PC-9 (cell line): ENCODE data around the gene HTR4.

Experiments used
- CTCF ChIP-seq: fragments of 200-600 bp; sonication (generic); conservative IDR thresholded peaks from 2 replicates; pipeline ENCODE4 v1.6.1; 2017; ENCODE audit warnings: mixed run types, antibody characterized with exemption, mild to moderate bottlenecking, moderate library complexity
- EZH2 ChIP-seq: fragments of 200-600 bp; sonication (generic); IDR thresholded peaks from 2 replicates; pipeline ENCODE4 v1.8.0; 2017; ENCODE audit warnings: antibody characterized with exemption, low read depth

- TF ChIP-seq EZH2, result no peak
- TF ChIP-seq CTCF, result no peak
Observed at GRCh38 chr5:148625250-148625649, 29.1 kb downstream of the HTR4 start.
